Measurements from ENCODE around the gene OS9.
"Not testable (repeated sequence)": the region's sequence is repeated elsewhere in the genome, so short reads cannot be mapped to it uniquely, and the experiment has no call there.

Gene OS9, protein sequence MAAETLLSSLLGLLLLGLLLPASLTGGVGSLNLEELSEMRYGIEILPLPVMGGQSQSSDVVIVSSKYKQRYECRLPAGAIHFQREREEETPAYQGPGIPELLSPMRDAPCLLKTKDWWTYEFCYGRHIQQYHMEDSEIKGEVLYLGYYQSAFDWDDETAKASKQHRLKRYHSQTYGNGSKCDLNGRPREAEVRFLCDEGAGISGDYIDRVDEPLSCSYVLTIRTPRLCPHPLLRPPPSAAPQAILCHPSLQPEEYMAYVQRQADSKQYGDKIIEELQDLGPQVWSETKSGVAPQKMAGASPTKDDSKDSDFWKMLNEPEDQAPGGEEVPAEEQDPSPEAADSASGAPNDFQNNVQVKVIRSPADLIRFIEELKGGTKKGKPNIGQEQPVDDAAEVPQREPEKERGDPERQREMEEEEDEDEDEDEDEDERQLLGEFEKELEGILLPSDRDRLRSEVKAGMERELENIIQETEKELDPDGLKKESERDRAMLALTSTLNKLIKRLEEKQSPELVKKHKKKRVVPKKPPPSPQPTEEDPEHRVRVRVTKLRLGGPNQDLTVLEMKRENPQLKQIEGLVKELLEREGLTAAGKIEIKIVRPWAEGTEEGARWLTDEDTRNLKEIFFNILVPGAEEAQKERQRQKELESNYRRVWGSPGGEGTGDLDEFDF

GRCh38 chr12:57693659-57694458, at the start of gene OS9:
Gene OS9 (plus strand): TSS chr12:57694132. CDS start chr12:57694162, 30 bp downstream.
- TF ChIP-seq, protein P1, sequence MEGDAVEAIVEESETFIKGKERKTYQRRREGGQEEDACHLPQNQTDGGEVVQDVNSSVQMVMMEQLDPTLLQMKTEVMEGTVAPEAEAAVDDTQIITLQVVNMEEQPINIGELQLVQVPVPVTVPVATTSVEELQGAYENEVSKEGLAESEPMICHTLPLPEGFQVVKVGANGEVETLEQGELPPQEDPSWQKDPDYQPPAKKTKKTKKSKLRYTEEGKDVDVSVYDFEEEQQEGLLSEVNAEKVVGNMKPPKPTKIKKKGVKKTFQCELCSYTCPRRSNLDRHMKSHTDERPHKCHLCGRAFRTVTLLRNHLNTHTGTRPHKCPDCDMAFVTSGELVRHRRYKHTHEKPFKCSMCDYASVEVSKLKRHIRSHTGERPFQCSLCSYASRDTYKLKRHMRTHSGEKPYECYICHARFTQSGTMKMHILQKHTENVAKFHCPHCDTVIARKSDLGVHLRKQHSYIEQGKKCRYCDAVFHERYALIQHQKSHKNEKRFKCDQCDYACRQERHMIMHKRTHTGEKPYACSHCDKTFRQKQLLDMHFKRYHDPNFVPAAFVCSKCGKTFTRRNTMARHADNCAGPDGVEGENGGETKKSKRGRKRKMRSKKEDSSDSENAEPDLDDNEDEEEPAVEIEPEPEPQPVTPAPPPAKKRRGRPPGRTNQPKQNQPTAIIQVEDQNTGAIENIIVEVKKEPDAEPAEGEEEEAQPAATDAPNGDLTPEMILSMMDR (conservative IDR thresholded peaks at IDR 0.05; ENCODE audit: control insufficient read depth, insufficient read depth, low read depth, low read length), result peak; percentile 74
- peak within 1 kb of the TSS; percentile 85 for H3K4me3 ChIP-seq (ENCODE audit: control insufficient read depth, low read depth, low read length)

GRCh38 chr12:57645990-57646658, 47.8 kb upstream of the OS9 start:
- not testable (repeated sequence) for H3K4me3 ChIP-seq (ENCODE audit: control insufficient read depth, low read depth, low read length)
- peak; percentile 54 for DNase-seq (ENCODE audit: low read depth)

More at GRCh38 chr12:57693659-57694458, at the start of gene OS9:
- DNase-seq (ENCODE audit: low read depth), result peak; percentile 100

DNA sequence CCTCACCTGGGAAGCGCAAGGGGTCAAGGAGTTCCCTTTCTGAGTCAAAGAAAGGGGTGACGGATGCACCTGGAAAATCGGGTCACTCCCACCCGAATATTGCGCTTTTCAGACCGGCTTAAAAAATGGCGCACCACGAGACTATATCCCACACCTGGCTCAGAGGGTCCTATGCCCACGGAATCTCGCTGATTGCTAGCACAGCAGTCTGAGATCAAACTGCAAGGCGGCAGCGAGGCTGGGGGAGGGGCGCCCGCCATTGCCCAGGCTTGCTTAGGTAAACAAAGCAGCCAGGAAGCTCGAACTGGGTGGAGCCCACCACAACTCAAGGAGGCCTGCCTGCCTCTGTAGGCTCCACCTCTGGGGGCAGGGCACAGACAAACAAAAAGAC, 47.3 kb upstream of the OS9 start:
- not testable (repeated sequence) for H3K4me3 ChIP-seq (ENCODE audit: control insufficient read depth, low read depth, low read length); DNase-seq (ENCODE audit: low read depth)

DNA sequence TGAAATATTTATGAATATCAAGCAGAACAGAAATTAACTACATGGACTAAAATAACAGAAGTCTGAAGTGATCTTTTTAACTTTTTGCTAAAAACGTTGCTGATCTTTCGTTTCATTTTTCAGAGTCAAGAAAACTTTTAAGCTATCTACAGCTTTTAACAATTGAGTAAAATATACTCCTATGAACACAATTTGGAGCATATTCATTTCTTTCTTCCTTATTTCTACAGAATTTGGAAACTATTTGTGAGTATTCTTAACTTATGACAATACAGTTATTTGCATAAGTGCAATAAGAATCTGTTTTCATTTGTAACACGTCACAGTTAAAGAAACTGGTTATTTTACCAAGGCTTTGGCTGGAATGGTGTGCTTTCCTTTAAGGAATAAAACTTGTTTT, 39.9 kb upstream of the OS9 start:
- TF ChIP-seq, protein P1 (conservative IDR thresholded peaks at IDR 0.05; ENCODE audit: control insufficient read depth, insufficient read depth, low read depth, low read length), result no peak
- H3K4me3 ChIP-seq (ENCODE audit: control insufficient read depth, low read depth, low read length), result no peak overlapping the region
- no peak for DNase-seq (ENCODE audit: low read depth)

DNA sequence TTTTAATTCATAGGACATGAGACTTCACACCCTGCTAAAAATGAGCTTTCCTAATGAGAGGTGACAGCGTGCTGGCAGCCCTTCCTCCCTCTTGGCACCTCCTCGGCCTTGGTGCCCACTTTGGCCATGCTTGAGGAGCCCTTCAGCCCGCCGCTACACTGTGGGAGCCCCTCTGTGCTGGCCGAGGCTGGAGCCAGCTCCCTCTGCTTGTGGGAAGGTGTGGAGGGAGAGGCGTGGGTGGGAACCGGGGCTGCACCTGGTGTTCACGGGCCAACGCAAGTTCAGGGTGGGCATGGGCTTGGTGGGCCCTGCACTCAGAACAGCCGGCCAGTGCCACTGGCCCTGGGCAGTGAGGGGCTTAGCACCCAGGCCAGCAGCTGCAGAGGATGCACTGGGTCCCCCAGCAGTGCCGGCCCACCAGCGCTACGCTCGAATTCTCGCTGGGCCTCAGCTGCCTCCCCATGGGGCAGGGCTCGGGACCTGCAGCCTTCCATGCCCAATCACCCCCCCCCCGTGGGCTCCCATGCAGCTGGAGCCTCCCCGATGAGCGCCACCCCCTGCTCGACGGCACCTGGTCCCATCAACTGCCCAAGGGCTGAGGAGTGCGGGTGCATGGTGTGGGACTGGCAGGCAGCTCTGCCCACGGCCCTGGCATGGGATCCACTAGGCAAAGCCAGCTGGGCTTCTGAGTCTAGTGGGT, 38.2 kb upstream of the OS9 start:
- TF ChIP-seq, protein P1 (conservative IDR thresholded peaks at IDR 0.05; ENCODE audit: control insufficient read depth, insufficient read depth, low read depth, low read length), result no peak
- no peak overlapping the region for H3K4me3 ChIP-seq (ENCODE audit: control insufficient read depth, low read depth, low read length)
- no peak for DNase-seq (ENCODE audit: low read depth)

DNA sequence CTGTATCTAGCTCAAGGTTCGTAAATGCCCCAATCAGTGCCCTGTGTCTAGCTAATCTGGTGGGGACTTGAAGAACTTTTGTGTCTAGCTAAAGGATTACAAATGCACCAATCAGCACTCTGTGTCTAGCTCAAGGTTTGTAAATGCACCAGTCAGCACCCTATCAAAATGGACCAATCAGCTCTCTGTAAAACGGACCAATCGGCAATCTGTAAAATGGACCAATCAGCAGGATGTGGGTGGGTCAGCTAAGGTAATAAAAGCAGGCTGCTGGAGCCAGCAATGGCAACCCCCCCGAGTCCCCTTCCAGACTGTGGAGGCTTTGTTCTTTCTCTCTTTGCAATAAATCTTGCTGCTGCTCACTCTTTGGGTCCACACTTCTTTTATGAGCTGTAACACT, 37.5 kb upstream of the OS9 start:
- DNase-seq (ENCODE audit: low read depth); H3K4me3 ChIP-seq (ENCODE audit: control insufficient read depth, low read depth, low read length): not testable (repeated sequence)

GRCh38 chr12:57657744-57658143, 36.2 kb upstream of the OS9 start:
- no peak overlapping the region for H3K4me3 ChIP-seq (ENCODE audit: control insufficient read depth, low read depth, low read length)
- peak; percentile 51 for DNase-seq (ENCODE audit: low read depth)
- TF ChIP-seq, protein P1 (conservative IDR thresholded peaks at IDR 0.05; ENCODE audit: control insufficient read depth, insufficient read depth, low read depth, low read length), result no peak
